ENCODE results near the gene PPL.

PPL gene

DNA sequence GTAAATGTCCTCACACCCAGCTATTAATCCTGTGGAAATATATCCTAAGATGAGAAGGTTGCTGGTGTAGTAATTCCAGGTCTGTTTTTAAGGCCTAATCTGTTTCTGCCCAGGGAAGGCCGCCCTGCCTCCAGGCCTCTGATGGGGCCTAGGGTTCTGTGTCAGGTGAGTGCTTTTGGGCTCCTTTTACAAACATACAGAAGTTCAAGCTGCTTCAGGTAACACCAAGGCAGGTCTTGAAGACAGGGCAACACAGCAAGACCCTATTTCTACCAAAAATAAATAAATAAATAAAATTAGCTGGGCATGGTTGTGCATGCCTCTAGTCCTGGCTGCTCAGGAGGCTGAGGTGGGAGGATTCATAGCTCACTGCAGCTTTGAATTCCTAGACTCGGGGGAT, 9.3 kb downstream of the PPL start:
- H3K27me3 Mint-ChIP-seq: no peaks in the 10 kb centered on the region
- H3K4me3 Mint-ChIP-seq: no peak overlapping the region
- H3K9me3 Mint-ChIP-seq: peaks cover 7 to 20% of the 10 kb centered on the region in 2 donors
- H3K4me1 Mint-ChIP-seq: no peaks in the 10 kb centered on the region
- DNase-seq (no peak), ATAC-seq (no peak)
- no peak overlapping the region for H3K27ac Mint-ChIP-seq

DNA sequence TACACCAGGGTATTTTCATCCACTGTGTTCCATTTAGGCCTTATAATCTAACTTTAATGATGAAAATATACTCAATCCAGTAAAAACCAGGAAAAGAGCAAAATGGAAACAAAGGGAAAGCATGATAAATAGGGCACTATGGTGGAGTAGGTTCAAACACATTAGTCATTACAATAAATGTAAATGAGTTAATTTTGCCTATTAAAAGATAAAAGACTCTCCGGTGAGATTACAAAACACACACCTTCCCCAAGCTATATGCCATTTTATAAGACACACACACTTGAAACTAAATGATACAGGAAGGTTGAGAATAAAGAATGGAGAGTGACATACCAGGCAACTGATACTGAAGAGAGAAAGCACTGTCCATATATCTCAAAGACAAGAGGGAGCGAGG, 10.0 kb downstream of the PPL start:
- DNase-seq: no peak
- no peak overlapping the region for H3K27ac Mint-ChIP-seq
- H3K27me3 Mint-ChIP-seq: no peaks in the 10 kb centered on the region
- H3K9me3 Mint-ChIP-seq: peaks cover 7 to 20% of the 10 kb centered on the region in 2 donors
- H3K4me1 Mint-ChIP-seq: no peaks in the 10 kb centered on the region
- ATAC-seq: no peak
- no peak overlapping the region for H3K4me3 Mint-ChIP-seq

- H3K4me3 Mint-ChIP-seq: no peak overlapping the region
- no peak for ATAC-seq
- H3K27me3 Mint-ChIP-seq: no peaks in the 10 kb centered on the region
- no peak overlapping the region for H3K27ac Mint-ChIP-seq
- no peaks in the 10 kb centered on the region for H3K4me1 Mint-ChIP-seq
- peaks cover 7 to 20% of the 10 kb centered on the region in 2 donors for H3K9me3 Mint-ChIP-seq
- DNase-seq: no peak
Observed at GRCh38 chr16:4925791-4926190, 11.2 kb downstream of the PPL start.

- no peak for DNase-seq
- ATAC-seq: no peak
Observed at GRCh38 chr16:4925293-4925607, 11.7 kb downstream of the PPL start.

DNA sequence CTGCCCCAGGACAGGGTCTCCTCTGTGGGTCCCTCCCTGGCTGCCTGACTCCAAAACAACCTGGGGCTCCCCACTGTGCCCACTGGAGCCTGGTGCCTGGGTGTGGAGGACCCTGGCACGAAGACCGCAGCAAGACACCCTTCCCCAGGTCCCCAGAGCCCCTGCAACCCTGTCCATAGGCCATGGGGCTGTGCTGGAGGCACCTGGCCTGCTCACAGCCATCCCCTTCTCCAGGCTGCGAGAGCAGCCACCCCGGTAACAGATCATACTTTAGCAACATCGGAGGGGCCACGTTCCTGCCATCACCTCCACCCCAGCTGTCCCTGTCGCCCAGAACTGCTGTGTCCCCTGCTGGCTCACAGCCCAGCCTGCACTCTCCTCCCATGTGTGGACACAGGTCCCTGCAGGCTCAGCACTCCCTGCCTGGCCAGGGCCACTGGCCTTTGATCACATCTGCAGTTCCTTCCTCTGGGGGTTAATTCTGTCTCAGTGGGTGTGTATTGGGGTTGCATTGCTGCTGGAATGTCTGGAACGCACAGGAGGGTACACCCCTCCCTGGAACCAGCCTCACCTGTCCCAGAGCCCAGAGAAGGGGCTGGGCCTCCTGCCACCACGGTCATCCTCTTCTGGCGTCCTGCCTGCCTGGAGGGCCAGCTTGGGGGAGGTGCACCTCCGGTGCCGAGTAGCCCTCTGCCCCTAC, 12.2 kb downstream of the PPL start:
- H3K27ac Mint-ChIP-seq: no peak overlapping the region

More at GRCh38 chr16:4925293-4925607, 11.7 kb downstream of the PPL start:
- peaks cover 7 to 20% of the 10 kb centered on the region in 2 donors for H3K9me3 Mint-ChIP-seq
- H3K4me3 Mint-ChIP-seq: no peak overlapping the region
- H3K4me1 Mint-ChIP-seq: no peaks in the 10 kb centered on the region
- H3K27me3 Mint-ChIP-seq: no peaks in the 10 kb centered on the region
- H3K27ac Mint-ChIP-seq: no peak overlapping the region

DNA sequence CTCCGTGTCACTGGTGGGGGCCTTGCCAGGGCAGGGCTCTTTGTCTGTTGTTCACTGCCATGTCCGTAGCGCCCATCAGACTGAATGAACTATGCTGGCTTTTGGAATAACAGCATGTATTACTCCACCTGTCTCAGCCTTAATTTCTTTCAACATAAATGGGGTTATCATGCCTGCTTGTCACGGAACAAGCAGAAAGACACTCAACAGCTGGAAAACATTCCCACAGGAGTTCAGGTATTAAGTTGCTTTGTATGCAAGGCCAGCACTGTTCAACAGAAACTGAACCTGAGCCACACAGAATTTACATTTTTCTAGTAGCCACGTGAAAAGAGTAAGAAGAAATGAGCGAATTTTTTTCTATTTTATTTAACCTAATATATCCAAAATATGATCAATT, 13.1 kb downstream of the PPL start:
- no peak for DNase-seq
- H3K4me3 Mint-ChIP-seq: no peak overlapping the region
- peaks cover 7 to 20% of the 10 kb centered on the region in 2 donors for H3K9me3 Mint-ChIP-seq
- H3K27me3 Mint-ChIP-seq: no peaks in the 10 kb centered on the region
- H3K4me1 Mint-ChIP-seq: no peaks in the 10 kb centered on the region
- ATAC-seq: no peak
- H3K27ac Mint-ChIP-seq: no peak overlapping the region

More for the DNA sequence above, 12.2 kb downstream of the PPL start:
- DNase-seq: no peak
- Mint-ChIP-seq H3K27me3 (no peaks in the 10 kb centered on the region), H3K4me3 (no peak overlapping the region), H3K9me3 (peaks cover 7 to 20% of the 10 kb centered on the region in 2 donors), H3K4me1 (no peaks in the 10 kb centered on the region)
- ATAC-seq: no peak

DNA sequence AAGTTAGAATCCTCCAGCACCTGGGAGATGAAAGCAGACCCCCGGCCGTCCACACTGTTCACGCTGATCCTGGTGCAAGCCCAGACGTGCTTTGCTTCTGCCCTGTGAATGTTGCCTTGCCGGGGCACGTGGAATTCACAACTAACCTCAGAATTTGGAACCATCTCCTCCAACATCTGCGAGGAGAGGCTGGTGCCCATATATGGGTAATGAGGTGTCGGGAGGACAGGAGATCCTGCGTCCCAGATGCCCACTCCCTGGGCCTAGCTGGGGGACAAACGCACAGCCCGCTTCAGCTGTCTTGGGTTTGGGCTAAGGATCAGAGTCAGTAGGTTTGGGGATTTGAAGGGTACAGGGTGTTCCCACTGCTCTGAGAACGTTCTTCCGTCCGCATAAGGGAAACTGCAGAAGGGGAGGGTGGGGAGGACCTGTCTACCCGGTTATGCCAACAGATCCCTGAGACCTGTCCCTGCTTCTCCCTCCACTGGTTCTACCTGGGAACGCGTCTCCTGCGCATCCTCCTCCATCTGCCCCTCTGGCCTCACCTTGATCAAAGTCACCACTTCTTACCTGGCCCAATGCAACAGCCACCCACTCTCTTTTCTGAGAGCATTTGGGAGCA, 14.1 kb downstream of the PPL start:
- Mint-ChIP-seq H3K27ac (no peak overlapping the region), H3K9me3 (peaks cover 7 to 20% of the 10 kb centered on the region in 2 donors), H3K27me3 (no peaks in the 10 kb centered on the region), H3K4me1 (no peaks in the 10 kb centered on the region), H3K4me3 (no peak overlapping the region)
- DNase-seq: no peak
- ATAC-seq: no peak

GRCh38 chr16:4920826-4921225, 16.1 kb downstream of the PPL start:
- Mint-ChIP-seq H3K4me1 (no peaks in the 10 kb centered on the region), H3K9me3 (peaks cover 0 to 3% of the 10 kb centered on the region in 2 donors), H3K4me3 (no peak overlapping the region)

DNA sequence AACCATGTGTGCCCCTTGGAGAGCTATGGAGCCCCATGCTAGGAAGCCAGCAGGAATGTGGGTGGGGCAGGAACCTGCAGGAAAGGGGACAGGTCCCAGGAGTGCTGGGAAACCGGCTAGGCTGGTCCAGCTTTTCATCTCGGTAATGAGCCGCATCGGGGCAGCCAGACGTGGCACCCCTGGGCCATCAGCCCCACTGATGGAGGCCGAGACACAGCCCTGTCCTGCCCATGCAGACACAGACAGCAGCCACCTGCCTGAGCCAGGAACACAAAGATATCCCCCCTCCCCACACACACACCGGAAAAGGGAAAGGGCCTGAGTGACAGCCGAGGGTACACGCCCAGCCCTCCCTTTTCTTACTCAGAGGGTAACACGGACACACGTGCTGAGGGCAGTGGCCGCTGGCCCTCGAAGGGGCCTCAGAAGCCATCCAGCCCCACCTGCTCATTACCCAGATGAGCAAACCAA, 18.1 kb downstream of the PPL start:
- Mint-ChIP-seq H3K9me3 (no peaks in the 10 kb centered on the region), H3K4me3 (no peak overlapping the region), H3K4me1 (no peaks in the 10 kb centered on the region), H3K27ac (no peak overlapping the region), H3K27me3 (no peaks in the 10 kb centered on the region)
- ATAC-seq (no peak), DNase-seq (no peak)

More at GRCh38 chr16:4920826-4921225, 16.1 kb downstream of the PPL start:
- Mint-ChIP-seq H3K27me3 (no peaks in the 10 kb centered on the region), H3K27ac (no peak overlapping the region)
- DNase-seq: no peak
- no peak for ATAC-seq

DNA sequence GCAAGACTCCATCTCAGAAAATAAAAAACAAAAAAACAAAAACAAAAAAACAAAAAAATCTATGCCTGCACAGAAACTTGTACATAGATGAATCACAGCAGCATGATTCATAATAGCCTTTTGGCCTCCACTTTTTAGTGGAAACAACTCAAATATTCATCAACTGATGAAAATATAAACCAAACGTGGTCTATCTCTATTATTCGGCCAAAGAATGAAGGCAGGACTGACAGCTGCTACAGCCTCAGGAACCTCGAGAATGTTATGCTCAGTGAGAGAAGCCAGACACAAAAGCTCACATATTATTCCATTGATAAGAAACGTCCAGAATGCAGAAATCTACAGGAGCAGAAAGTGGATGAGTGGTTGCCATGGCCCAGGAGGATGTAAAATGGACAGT, 19.8 kb downstream of the PPL start:
- no peak for ATAC-seq
- DNase-seq: no peak
- Mint-ChIP-seq H3K27ac (peak overlapping the region in 1 of 2 donors; percentile 72), H3K4me1 (no peaks in the 10 kb centered on the region), H3K27me3 (no peaks in the 10 kb centered on the region), H3K4me3 (no peak overlapping the region), H3K9me3 (no peaks in the 10 kb centered on the region)

DNA sequence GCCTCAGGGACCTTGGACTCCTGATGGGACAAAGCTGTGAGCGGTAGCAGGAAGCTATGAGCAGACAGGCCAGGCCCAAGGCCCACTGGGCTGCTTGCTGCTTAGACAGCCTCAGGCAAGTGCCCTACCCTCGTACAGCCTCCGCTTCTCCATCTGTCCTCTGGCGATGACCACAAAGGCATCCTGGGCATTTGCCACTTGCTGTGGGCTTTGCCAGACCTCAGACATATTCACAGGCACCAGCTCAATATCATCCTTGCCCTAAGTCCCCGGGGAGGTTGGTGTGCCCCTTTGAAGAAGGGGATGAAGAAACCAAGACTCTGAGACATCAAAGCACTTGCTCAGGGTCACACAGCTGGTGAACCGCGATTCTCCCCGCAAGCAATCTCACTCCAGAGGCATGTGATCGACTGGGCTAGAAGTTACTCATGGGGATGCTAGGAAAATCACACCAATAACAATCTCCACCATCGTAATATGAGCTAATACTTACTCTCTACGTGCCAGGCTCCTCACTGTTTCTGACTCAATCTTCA, 21.7 kb downstream of the PPL start:
- H3K9me3 Mint-ChIP-seq: no peaks in the 10 kb centered on the region
- no peaks in the 10 kb centered on the region for H3K4me1 Mint-ChIP-seq
- DNase-seq (no peak), ATAC-seq (no peak)
- no peak overlapping the region for H3K27ac Mint-ChIP-seq
- no peak overlapping the region for H3K4me3 Mint-ChIP-seq
- no peaks in the 10 kb centered on the region for H3K27me3 Mint-ChIP-seq

DNA sequence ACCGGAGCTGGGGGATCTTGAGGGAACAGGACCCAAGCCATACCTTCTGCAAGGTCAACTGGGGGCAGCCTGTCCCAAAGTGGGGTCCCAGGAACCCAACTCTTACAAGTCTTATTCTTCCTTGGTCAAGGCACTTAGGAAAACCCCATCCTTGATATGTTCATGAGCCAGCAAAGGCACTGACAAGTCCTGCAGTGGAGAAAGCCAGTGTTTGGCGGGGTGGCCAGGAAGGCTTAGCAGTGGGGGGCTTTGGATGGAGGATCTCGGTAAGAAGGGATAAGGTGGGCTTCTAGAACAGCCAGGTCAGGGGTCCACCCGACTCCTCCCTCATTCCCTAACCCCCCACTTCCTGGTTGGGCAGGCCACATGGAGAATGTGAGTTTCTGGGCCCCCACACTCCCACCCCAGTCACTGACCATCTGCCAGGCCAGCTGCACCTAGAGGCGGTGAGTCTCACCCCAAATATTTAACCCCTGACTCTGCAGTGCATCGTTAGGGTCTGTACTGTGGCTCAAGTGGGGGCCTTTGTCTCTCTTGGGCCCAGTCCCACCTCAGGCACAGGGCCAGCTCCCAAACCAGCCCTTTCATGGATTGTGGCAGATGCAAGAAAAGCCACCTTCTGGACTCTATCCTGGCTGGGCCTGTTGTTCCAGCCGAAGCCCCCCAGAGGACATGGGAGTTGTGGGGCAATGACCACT, 22.3 kb downstream of the PPL start:
- no peak for ATAC-seq
- DNase-seq: no peak
- H3K4me3 Mint-ChIP-seq: no peak overlapping the region
- H3K4me1 Mint-ChIP-seq: no peaks in the 10 kb centered on the region
- H3K27ac Mint-ChIP-seq: no peak overlapping the region
- no peaks in the 10 kb centered on the region for H3K27me3 Mint-ChIP-seq
- no peaks in the 10 kb centered on the region for H3K9me3 Mint-ChIP-seq

DNA sequence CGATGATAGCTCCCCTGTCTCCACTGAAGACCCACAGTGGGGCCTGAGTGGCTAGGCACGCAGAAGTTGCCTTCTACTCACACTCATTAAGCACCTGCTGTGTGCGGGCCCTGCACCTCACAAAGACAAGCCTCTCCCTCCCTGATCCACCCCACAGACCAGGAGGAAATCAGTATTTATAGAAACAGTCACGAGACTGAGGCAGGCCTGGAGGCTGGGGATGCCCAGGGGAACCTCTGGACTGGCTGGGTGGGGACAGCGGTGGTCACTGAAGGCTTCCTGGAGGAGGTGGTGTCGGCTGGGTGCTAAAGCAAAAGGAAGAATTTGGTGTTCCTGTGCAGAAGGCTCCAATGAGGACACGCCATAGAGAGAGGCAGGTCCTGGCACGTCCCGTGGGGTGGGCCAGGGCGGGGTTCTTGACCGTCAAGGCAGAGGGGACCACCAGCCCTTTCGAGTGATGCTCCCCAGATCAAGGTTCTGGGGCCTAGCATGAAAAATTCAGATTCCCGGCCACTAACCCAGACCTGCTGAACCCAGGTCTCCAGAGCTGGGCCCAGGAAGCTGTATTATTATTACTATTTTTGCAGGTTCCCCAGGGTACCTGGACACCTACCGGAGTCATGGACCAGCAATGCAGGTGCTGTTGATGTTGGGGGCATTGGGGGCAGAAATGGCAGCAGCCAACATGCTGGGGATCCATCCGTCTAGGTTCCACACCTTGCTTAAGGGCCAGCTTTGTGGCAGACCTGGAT, 23.0 kb downstream of the PPL start:
- Mint-ChIP-seq H3K4me1 (no peaks in the 10 kb centered on the region), H3K9me3 (no peaks in the 10 kb centered on the region), H3K27ac (no peak overlapping the region), H3K4me3 (no peak overlapping the region), H3K27me3 (no peaks in the 10 kb centered on the region)
- ATAC-seq (no peak), DNase-seq (no peak)

- ATAC-seq: no peak
- no peaks in the 10 kb centered on the region for H3K4me1 Mint-ChIP-seq
- no peaks in the 10 kb centered on the region for H3K9me3 Mint-ChIP-seq
- no peaks in the 10 kb centered on the region for H3K27me3 Mint-ChIP-seq
- no peak for DNase-seq
- H3K4me3 Mint-ChIP-seq: no peak overlapping the region
- no peak overlapping the region for H3K27ac Mint-ChIP-seq
Observed at GRCh38 chr16:4913130-4913773, 23.7 kb downstream of the PPL start.

DNA sequence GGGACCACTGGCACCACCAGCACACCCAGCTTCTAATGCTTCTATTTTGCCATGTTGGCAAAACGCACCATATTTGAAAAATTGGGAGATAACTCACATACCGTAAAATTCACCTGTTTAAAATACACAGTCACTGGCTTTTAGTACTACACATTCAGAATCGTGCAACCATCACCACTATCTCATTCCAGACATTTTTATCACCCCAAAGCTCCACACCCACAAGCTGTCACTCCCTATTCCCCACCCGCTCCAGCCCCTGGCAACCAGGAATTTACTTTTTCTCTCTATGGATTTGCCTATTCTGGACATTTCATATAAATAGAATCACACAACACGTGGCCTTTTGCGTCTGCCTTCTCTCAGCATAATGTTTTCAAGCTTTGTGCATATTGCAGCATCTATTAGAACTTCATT, 25.0 kb downstream of the PPL start:
- Mint-ChIP-seq H3K4me1 (no peaks in the 10 kb centered on the region), H3K27me3 (no peaks in the 10 kb centered on the region), H3K27ac (no peak overlapping the region), H3K9me3 (no peaks in the 10 kb centered on the region), H3K4me3 (no peak overlapping the region)
- DNase-seq (no peak), ATAC-seq (no peak)

Measured in stimulated activated naive CD8-positive, alpha-beta T cell treated with anti-CD3 and anti-CD28 coated beads, Interleukin-15, amount 100 ng/mL, for 72 hours (primary cell).